Measurements from ENCODE around the gene PRLHR.

PRLHR gene

GRCh38 chr10:118587881-118588651, 7.4 kb downstream of the PRLHR start:
- WGBS, 2 experiments (ENCODE audit: insufficient coverage in 2 of 2): 72 to 84% methylated on average over 14 of the region's 16 CpGs
- Histone ChIP-seq H3K4me1 (ENCODE audit: control insufficient read depth, insufficient read depth, low read length, poor library complexity, severe bottlenecking) (no peaks in the 10 kb centered on the region), H3K27ac (ENCODE audit: low read depth, low read length, severe bottlenecking) (no peak overlapping the region), H3K4me3 (ENCODE audit: extremely low read depth, insufficient read depth, low read length, poor library complexity, severe bottlenecking) (no peak overlapping the region), H3K9me3 (ENCODE audit: control insufficient read depth, low read length) (no peaks in the 10 kb centered on the region), H3K36me3 (ENCODE audit: control insufficient read depth, insufficient read depth, low read length) (no peaks in the 10 kb centered on the region)

GRCh38 chr10:118586911-118587310, 8.5 kb downstream of the PRLHR start:
- H3K9me3 ChIP-seq (ENCODE audit: control insufficient read depth, low read length): no peaks in the 10 kb centered on the region
- H3K27ac ChIP-seq (ENCODE audit: low read depth, low read length, severe bottlenecking): no peak overlapping the region
- H3K4me1 ChIP-seq (ENCODE audit: control insufficient read depth, insufficient read depth, low read length, poor library complexity, severe bottlenecking): no peaks in the 10 kb centered on the region
- H3K36me3 ChIP-seq (ENCODE audit: control insufficient read depth, insufficient read depth, low read length): no peaks in the 10 kb centered on the region
- no peak overlapping the region for H3K4me3 ChIP-seq (ENCODE audit: extremely low read depth, insufficient read depth, low read length, poor library complexity, severe bottlenecking)

GRCh38 chr10:118585794-118586193, 9.7 kb downstream of the PRLHR start:
- Histone ChIP-seq H3K4me1 (ENCODE audit: control insufficient read depth, insufficient read depth, low read length, poor library complexity, severe bottlenecking) (no peaks in the 10 kb centered on the region), H3K36me3 (ENCODE audit: control insufficient read depth, insufficient read depth, low read length) (no peaks in the 10 kb centered on the region), H3K9me3 (ENCODE audit: control insufficient read depth, low read length) (no peaks in the 10 kb centered on the region), H3K4me3 (ENCODE audit: extremely low read depth, insufficient read depth, low read length, poor library complexity, severe bottlenecking) (no peak overlapping the region), H3K27ac (ENCODE audit: low read depth, low read length, severe bottlenecking) (no peak overlapping the region)
- WGBS, 2 experiments (ENCODE audit: insufficient coverage in 2 of 2): 91 to 100% methylated on average over 1 of the region's 1 CpG

- 94% methylated on average over 3 to 4 of the region's 5 CpGs for WGBS, 2 experiments (ENCODE audit: insufficient coverage in 2 of 2)
- Histone ChIP-seq H3K4me1 (ENCODE audit: control insufficient read depth, insufficient read depth, low read length, poor library complexity, severe bottlenecking) (no peaks in the 10 kb centered on the region), H3K9me3 (ENCODE audit: control insufficient read depth, low read length) (no peaks in the 10 kb centered on the region), H3K36me3 (ENCODE audit: control insufficient read depth, insufficient read depth, low read length) (no peaks in the 10 kb centered on the region), H3K27ac (ENCODE audit: low read depth, low read length, severe bottlenecking) (no peak overlapping the region), H3K4me3 (ENCODE audit: extremely low read depth, insufficient read depth, low read length, poor library complexity, severe bottlenecking) (no peak overlapping the region)
Measured at GRCh38 chr10:118585234-118585633, 10.2 kb downstream of the PRLHR start.

GRCh38 chr10:118584181-118584954, 11.1 kb downstream of the PRLHR start:
- Histone ChIP-seq H3K9me3 (ENCODE audit: control insufficient read depth, low read length) (no peaks in the 10 kb centered on the region), H3K36me3 (ENCODE audit: control insufficient read depth, insufficient read depth, low read length) (no peaks in the 10 kb centered on the region), H3K4me3 (ENCODE audit: extremely low read depth, insufficient read depth, low read length, poor library complexity, severe bottlenecking) (no peak overlapping the region), H3K27ac (ENCODE audit: low read depth, low read length, severe bottlenecking) (no peak overlapping the region), H3K4me1 (ENCODE audit: control insufficient read depth, insufficient read depth, low read length, poor library complexity, severe bottlenecking) (no peaks in the 10 kb centered on the region)
- WGBS, 2 experiments (ENCODE audit: insufficient coverage in 2 of 2): 73 to 78% methylated on average over 5 to 6 of the region's 6 CpGs

GRCh38 chr10:118583611-118584010, 11.8 kb downstream of the PRLHR start:
- no peaks in the 10 kb centered on the region for H3K9me3 ChIP-seq (ENCODE audit: control insufficient read depth, low read length)
- WGBS, 2 experiments (ENCODE audit: insufficient coverage in 2 of 2): 92 to 93% methylated on average over 4 of the region's 5 CpGs

GRCh38 chr10:118582511-118582910, 12.9 kb downstream of the PRLHR start:
- H3K4me3 ChIP-seq (ENCODE audit: extremely low read depth, insufficient read depth, low read length, poor library complexity, severe bottlenecking): no peak overlapping the region
- no peaks in the 10 kb centered on the region for H3K4me1 ChIP-seq (ENCODE audit: control insufficient read depth, insufficient read depth, low read length, poor library complexity, severe bottlenecking)
- no peaks in the 10 kb centered on the region for H3K36me3 ChIP-seq (ENCODE audit: control insufficient read depth, insufficient read depth, low read length)
- WGBS, 2 experiments (ENCODE audit: insufficient coverage in 2 of 2): 80 to 97% methylated on average over 1 to 3 of the region's 3 CpGs
- H3K27ac ChIP-seq (ENCODE audit: low read depth, low read length, severe bottlenecking): no peak overlapping the region
- H3K9me3 ChIP-seq (ENCODE audit: control insufficient read depth, low read length): no peaks in the 10 kb centered on the region

More at GRCh38 chr10:118583611-118584010, 11.8 kb downstream of the PRLHR start:
- Histone ChIP-seq H3K4me1 (ENCODE audit: control insufficient read depth, insufficient read depth, low read length, poor library complexity, severe bottlenecking) (no peaks in the 10 kb centered on the region), H3K36me3 (ENCODE audit: control insufficient read depth, insufficient read depth, low read length) (no peaks in the 10 kb centered on the region), H3K27ac (ENCODE audit: low read depth, low read length, severe bottlenecking) (no peak overlapping the region), H3K4me3 (ENCODE audit: extremely low read depth, insufficient read depth, low read length, poor library complexity, severe bottlenecking) (no peak overlapping the region)

- Histone ChIP-seq H3K9me3 (ENCODE audit: control insufficient read depth, low read length) (no peaks in the 10 kb centered on the region), H3K36me3 (ENCODE audit: control insufficient read depth, insufficient read depth, low read length) (no peaks in the 10 kb centered on the region), H3K27ac (ENCODE audit: low read depth, low read length, severe bottlenecking) (no peak overlapping the region), H3K4me3 (ENCODE audit: extremely low read depth, insufficient read depth, low read length, poor library complexity, severe bottlenecking) (no peak overlapping the region), H3K4me1 (ENCODE audit: control insufficient read depth, insufficient read depth, low read length, poor library complexity, severe bottlenecking) (no peaks in the 10 kb centered on the region)
- WGBS, 2 experiments (ENCODE audit: insufficient coverage in 2 of 2): 86 to 92% methylated on average over 2 to 3 of the region's 4 CpGs
Measured at GRCh38 chr10:118581340-118581739, 14.1 kb downstream of the PRLHR start.

GRCh38 chr10:118580702-118581101, 14.7 kb downstream of the PRLHR start:
- 86 to 90% methylated on average over 8 of the region's 8 CpGs for whole genome bisulfite sequencing, 2 experiments (ENCODE audit: insufficient coverage in 2 of 2)
- Histone ChIP-seq H3K4me3 (ENCODE audit: extremely low read depth, insufficient read depth, low read length, poor library complexity, severe bottlenecking) (no peak overlapping the region), H3K27ac (ENCODE audit: low read depth, low read length, severe bottlenecking) (no peak overlapping the region), H3K9me3 (ENCODE audit: control insufficient read depth, low read length) (no peaks in the 10 kb centered on the region), H3K36me3 (ENCODE audit: control insufficient read depth, insufficient read depth, low read length) (no peaks in the 10 kb centered on the region), H3K4me1 (ENCODE audit: control insufficient read depth, insufficient read depth, low read length, poor library complexity, severe bottlenecking) (no peaks in the 10 kb centered on the region)

- H3K4me1 ChIP-seq (ENCODE audit: control insufficient read depth, insufficient read depth, low read length, poor library complexity, severe bottlenecking): no peaks in the 10 kb centered on the region
- H3K9me3 ChIP-seq (ENCODE audit: control insufficient read depth, low read length): no peaks in the 10 kb centered on the region
- no peak overlapping the region for H3K4me3 ChIP-seq (ENCODE audit: extremely low read depth, insufficient read depth, low read length, poor library complexity, severe bottlenecking)
- H3K36me3 ChIP-seq (ENCODE audit: control insufficient read depth, insufficient read depth, low read length): no peaks in the 10 kb centered on the region
- H3K27ac ChIP-seq (ENCODE audit: low read depth, low read length, severe bottlenecking): no peak overlapping the region
Measured at GRCh38 chr10:118573512-118573911, 21.9 kb downstream of the PRLHR start.
